ENCODE results near the gene MYH9.

DNA sequence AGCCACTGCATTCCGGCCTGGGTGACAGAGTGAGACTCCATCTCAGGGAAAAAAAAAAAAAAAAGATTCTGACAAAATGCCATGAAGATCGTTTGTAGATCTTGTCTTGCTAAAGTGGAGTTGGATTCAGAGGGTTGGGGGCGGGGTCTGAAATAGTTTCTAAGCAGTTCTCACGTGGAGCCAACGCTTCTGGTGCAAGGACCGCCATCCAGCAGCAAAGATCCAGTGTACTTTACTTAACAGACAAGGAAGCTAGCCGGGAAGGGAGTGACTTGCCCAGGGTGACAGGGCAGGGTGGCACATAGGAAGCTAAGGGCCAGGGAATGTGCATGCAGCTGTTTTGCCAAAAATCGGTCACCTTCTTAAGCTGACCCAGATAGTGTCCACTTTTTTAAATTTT is 107.4 kb downstream of the MYH9 start:
- TF ChIP-seq CTCF (IDR thresholded peaks at IDR 0.05) = no peak
- no peak for TF ChIP-seq POLR2A (IDR thresholded peaks at IDR 0.05)

Measured in esophagus squamous epithelium (tissue), 4 donors.